K562 (cell line): ENCODE measurements around the gene IGSF9. TPM values are rescaled to one million over a fixed set of nuclear protein-coding genes. Genes with fewer than 3 reads are reported as not detected.

Experiments
- ATF7 ChIP-seq: fragments of 450-650 bp; IDR thresholded peaks from 2 replicates; pipeline ENCODE4 v1.7.1; 2014; ENCODE audit warnings: mild to moderate bottlenecking, moderate library complexity
- BCLAF1 ChIP-seq, 2 experiments: fragments of 450-650 bp in 1 of 2; IDR thresholded peaks; 2 replicates each; pipeline ENCODE4 v1.6.1; 2011 to 2017; ENCODE audit warnings: low read depth in 2 of 2, antibody characterized with exemption in 1 of 2, borderline replicate concordance in 1 of 2, low read length in 1 of 2, mild to moderate bottlenecking in 1 of 2, mixed read lengths in 1 of 2; ENCODE audit not compliant: control insufficient read depth in 1 of 2
- EHMT2 ChIP-seq: fragments of 450-650 bp; IDR thresholded peaks from 2 replicates; pipeline ENCODE4 v1.6.1; 2018; ENCODE audit warnings: antibody characterized with exemption
- ERF ChIP-seq: fragments of 450-650 bp; formaldehyde crosslinking; IDR thresholded peaks from 2 replicates; pipeline ENCODE4 v1.4.0; 2020; ENCODE audit warnings: mild to moderate bottlenecking, mixed read lengths
- ETV1 ChIP-seq: fragments of 450-650 bp; conservative IDR thresholded peaks from 2 replicates; pipeline ENCODE4 v1.6.1; 2016; ENCODE audit warnings: missing genetic modification characterization, control low read depth, low read depth, missing compliant biosample characterization
- FOXM1 ChIP-seq, 2 experiments: fragments of 450-650 bp in 1 of 2; sonication (generic) in 1 of 2; formaldehyde crosslinking in 1 of 2; IDR thresholded peaks; 2 replicates each; pipeline versions ENCODE4 v1.6.1 to v1.9.0; 2017 to 2022; ENCODE audit warnings: low read depth in 2 of 2, mild to moderate bottlenecking in 2 of 2, missing genetic modification reagents in 1 of 2, moderate library complexity in 1 of 2
- HDAC2 ChIP-seq: fragments of 450-650 bp; IDR thresholded peaks from 2 replicates; pipeline ENCODE4 v1.6.1; 2016; ENCODE audit warnings: mild to moderate bottlenecking
- HSF4 ChIP-seq: fragments of 250-450 bp; sonication (Bioruptor Pico); IDR thresholded peaks from 2 replicates; pipeline ENCODE4 v2.1.2; 2022; ENCODE audit warnings: mild to moderate bottlenecking, moderate library complexity, borderline replicate concordance
- MTA3 ChIP-seq: fragments of 450-650 bp; formaldehyde crosslinking; IDR thresholded peaks from 2 replicates; pipeline ENCODE4 v1.6.1; 2017; ENCODE audit warnings: mild to moderate bottlenecking, borderline replicate concordance
- NELFE ChIP-seq: IDR thresholded peaks from 2 replicates; pipeline ENCODE4 v1.6.1; 2011; ENCODE audit warnings: mild to moderate bottlenecking; ENCODE audit not compliant: insufficient read depth, insufficient read length
- NFRKB ChIP-seq: fragments of 450-650 bp; IDR thresholded peaks from 2 replicates; pipeline ENCODE4 v1.6.1; 2016; ENCODE audit warnings: low read depth
- PHF8 ChIP-seq: fragments of 200-600 bp; sonication (generic); IDR thresholded peaks from 2 replicates; pipeline ENCODE4 v1.6.1; 2012; ENCODE audit warnings: mixed run types, mild to moderate bottlenecking, inconsistent platforms, low read length, moderate library complexity, borderline replicate concordance
- PHTF2 ChIP-seq: fragments of 250-450 bp; sonication (Bioruptor Pico); IDR thresholded peaks from 2 replicates; pipeline ENCODE4 v1.5.0; 2021; ENCODE audit warnings: mild to moderate bottlenecking
- SMAD1 ChIP-seq: fragments of 150-350 bp; IDR thresholded peaks from 2 replicates; pipeline ENCODE4 v1.6.1; 2014; ENCODE audit warnings: low read length, low read depth; ENCODE audit not compliant: partially characterized antibody
- SNIP1 ChIP-seq: fragments of 450-650 bp; IDR thresholded peaks from 2 replicates; pipeline ENCODE4 v1.7.1; 2017; ENCODE audit warnings: low read depth, mild to moderate bottlenecking
- ZBTB2 ChIP-seq: fragments of 450-650 bp; IDR thresholded peaks from 2 replicates; pipeline ENCODE4 v1.6.1; 2016; ENCODE audit warnings: antibody characterized with exemption
- ZNF395 ChIP-seq: fragments of 200-800 bp; sonication (Bioruptor generic); IDR thresholded peaks from 2 replicates; pipeline ENCODE4 v1.6.1; 2017; ENCODE audit warnings: missing genetic modification characterization, missing compliant biosample characterization
- ZNF77 ChIP-seq: fragments of 250-450 bp; sonication (Bioruptor Pico); IDR thresholded peaks from 2 replicates; pipeline ENCODE4 v1.5.0; 2020
- polyA plus RNA-seq, 8 experiments: library from polyadenylated mRNA; depleted of rRNA in 4 of 8; stranded (reverse) in 5 of 8; unstranded in 3 of 8; fragments of >200 nt; fragmentation: Nextera tagmentation in 2 of 8; fragmentation: Illumina TruSeq in 1 of 8; extraction: Ambion mirVana in 2 of 8; extraction: Trizol in 1 of 8; gene quantifications; 2 replicates each; pipeline versions ENCODE4 v1.2.1 to v1.2.3, GENCODE V29; 2011 to 2014; ENCODE audit warnings: inconsistent platforms in 1 of 8, missing spikeins in 1 of 8
- total RNA-seq, 7 experiments: library from RNA; depleted of rRNA in 6 of 7; stranded (reverse); fragments of >200 nt in 6 of 7; fragmentation: Illumina TruSeq in 2 of 7; extraction: Trizol in 2 of 7; gene quantifications; 2 replicates each; pipeline versions ENCODE4 v1.2.1 to v1.2.3, GENCODE V29; 2011 to 2021; ENCODE audit warnings: low replicate concordance in 1 of 7
- TF ChIP-seq, protein P1 (sequence below): IDR thresholded peaks from 2 replicates; pipeline ENCODE4 v1.6.1; 2011; ENCODE audit warnings: borderline replicate concordance, low read depth, mild to moderate bottlenecking, moderate library complexity, low read length; ENCODE audit not compliant: insufficient read depth, poor library complexity, severe bottlenecking

The IGSF9 gene
- total and polyA plus RNA-seq, 9 of the 15 experiments (the other 6 are each of a cell fraction or from before 2014, with no cell fraction given) = 0.03 to 0.29 (median 0.07) TPM; not detected in 1

- TF ChIP-seq PHTF2 (CRISPR knock-in tag) = no peak
- TF ChIP-seq HDAC2 = 0 out of 2 replicates have a peak, but pooled peaks have one; percentile 29
- no peak for TF ChIP-seq ZBTB2
- no peak for TF ChIP-seq ERF
- peak; percentile 13; the same call in 1 of the 2 replicates for TF ChIP-seq PHF8
- no peak for TF ChIP-seq ZNF395 (CRISPR knock-in tag)
- TF ChIP-seq MTA3 = 0 out of 2 replicates have a peak, but pooled peaks have one; percentile 31
- no peak for TF ChIP-seq NFRKB
- TF ChIP-seq ETV1 (tag) = no peak
- TF ChIP-seq FOXM1 (IDR thresholded peaks at IDR 0.05; ENCODE audit: low read depth) = no peak
- TF ChIP-seq FOXM1 (CRISPR knock-in tag; IDR thresholded peaks at IDR 0.05; ENCODE audit: low read depth) = no peak
- TF ChIP-seq, protein P1, sequence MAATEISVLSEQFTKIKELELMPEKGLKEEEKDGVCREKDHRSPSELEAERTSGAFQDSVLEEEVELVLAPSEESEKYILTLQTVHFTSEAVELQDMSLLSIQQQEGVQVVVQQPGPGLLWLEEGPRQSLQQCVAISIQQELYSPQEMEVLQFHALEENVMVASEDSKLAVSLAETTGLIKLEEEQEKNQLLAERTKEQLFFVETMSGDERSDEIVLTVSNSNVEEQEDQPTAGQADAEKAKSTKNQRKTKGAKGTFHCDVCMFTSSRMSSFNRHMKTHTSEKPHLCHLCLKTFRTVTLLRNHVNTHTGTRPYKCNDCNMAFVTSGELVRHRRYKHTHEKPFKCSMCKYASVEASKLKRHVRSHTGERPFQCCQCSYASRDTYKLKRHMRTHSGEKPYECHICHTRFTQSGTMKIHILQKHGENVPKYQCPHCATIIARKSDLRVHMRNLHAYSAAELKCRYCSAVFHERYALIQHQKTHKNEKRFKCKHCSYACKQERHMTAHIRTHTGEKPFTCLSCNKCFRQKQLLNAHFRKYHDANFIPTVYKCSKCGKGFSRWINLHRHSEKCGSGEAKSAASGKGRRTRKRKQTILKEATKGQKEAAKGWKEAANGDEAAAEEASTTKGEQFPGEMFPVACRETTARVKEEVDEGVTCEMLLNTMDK = no peak
- TF ChIP-seq SNIP1 = no peak
- no peak for TF ChIP-seq BCLAF1 (IDR thresholded peaks at IDR 0.05; ENCODE audit: borderline replicate concordance in 1 of 2, control insufficient read depth in 1 of 2, low read depth in 2 of 2, low read length in 1 of 2)
- TF ChIP-seq SMAD1 = no peak
- peak; percentile 16; the same call in 1 of the 2 replicates for TF ChIP-seq HSF4 (CRISPR knock-in tag)
- TF ChIP-seq ZNF77 (CRISPR knock-in tag) = no peak
- TF ChIP-seq NELFE = no peak
- no peak for TF ChIP-seq EHMT2
- TF ChIP-seq ATF7 = 0 out of 2 replicates have a peak, but pooled peaks have one; percentile 35
These were observed 19.7 kb downstream of the IGSF9 start (continued) for GRCh38 chr1:159925719-159926078.
